Forelimb muscle (tissue), 1 donor: ENCODE results near the gene EGR1. TPM values are rescaled to one million over a fixed set of nuclear protein-coding genes. Genes with fewer than 3 reads are reported as not detected.
A peak's percentile ranks its signal among the peaks of the same experiment; 100 is the strongest.

Source experiments
- DNase-seq: peaks from one replicate; pipeline ENCODE4 v3.0.0-alpha.2; 2013; ENCODE audit warnings: low read depth
- polyA plus RNA-seq: library from polyadenylated mRNA; unstranded; fragments of 120-200 nt; gene quantifications from one replicate; pipeline ENCODE4 v1.2.1, GENCODE V29; 2013; ENCODE audit not compliant: insufficient read length

Gene EGR1
- 152 TPM for polyA plus RNA-seq

DNA sequence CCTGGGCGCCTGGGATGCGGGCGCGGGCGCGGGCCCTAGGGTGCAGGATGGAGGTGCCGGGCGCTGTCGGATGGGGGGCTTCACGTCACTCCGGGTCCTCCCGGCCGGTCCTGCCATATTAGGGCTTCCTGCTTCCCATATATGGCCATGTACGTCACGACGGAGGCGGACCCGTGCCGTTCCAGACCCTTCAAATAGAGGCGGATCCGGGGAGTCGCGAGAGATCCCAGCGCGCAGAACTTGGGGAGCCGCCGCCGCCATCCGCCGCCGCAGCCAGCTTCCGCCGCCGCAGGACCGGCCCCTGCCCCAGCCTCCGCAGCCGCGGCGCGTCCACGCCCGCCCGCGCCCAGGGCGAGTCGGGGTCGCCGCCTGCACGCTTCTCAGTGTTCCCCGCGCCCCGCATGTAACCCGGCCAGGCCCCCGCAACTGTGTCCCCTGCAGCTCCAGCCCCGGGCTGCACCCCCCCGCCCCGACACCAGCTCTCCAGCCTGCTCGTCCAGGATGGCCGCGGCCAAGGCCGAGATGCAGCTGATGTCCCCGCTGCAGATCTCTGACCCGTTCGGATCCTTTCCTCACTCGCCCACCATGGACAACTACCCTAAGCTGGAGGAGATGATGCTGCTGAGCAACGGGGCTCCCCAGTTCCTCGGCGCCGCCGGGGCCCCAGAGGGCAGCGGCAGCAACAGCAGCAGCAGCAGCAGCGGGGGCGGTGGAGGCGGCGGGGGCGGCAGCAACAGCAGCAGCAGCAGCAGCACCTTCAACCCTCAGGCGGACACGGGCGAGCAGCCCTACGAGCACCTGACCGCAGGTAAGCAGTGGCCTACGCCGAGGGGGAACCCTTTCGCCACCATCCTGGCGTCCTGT is at the start of gene EGR1:
Gene EGR1, plus strand, starts transcription at position 219 of the 864 bp plus-strand sequence. Its CDS starts 283 bp downstream, at position 502.
- DNase-seq: peak; percentile 79

DNA sequence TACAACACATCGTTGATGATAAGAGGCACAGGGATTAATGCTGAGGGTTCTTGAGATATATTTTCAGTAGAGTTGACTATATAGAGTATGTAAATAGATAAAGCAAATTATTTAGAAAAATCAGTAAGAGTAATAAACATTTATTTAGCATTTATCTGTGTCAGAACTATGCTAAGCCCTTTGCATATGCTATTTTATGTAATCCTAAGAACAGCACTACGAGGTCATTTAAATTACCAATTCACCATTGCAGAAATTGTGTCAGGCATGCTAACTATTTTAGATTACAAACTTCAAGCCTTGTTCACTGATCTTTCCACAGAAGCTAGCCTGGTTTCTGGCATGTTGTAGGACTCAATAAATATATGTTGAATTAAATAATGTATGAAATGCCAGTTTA is 46.8 kb upstream of the EGR1 start:
- DNase-seq: no peak

DNA sequence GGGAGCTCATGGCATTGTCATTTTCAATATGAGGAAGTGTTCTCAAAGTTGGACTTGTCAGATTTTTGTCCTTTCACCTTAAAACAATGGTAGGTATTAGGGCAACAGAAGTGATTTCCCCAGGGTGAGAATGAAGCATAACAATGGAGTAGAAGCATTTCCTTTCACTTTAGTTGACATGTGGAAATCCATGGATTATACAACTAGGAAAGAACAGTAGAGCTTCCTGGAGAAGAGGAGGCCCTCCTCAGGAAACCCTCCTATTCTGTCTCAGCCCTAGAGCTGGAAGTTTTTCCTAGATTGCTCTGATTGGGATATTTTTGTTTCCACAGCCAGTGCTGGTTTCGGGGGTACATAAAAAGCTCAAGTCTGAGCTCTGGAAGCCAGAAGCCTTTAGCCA is 40.2 kb upstream of the EGR1 start:
- DNase-seq: no peak

DNA sequence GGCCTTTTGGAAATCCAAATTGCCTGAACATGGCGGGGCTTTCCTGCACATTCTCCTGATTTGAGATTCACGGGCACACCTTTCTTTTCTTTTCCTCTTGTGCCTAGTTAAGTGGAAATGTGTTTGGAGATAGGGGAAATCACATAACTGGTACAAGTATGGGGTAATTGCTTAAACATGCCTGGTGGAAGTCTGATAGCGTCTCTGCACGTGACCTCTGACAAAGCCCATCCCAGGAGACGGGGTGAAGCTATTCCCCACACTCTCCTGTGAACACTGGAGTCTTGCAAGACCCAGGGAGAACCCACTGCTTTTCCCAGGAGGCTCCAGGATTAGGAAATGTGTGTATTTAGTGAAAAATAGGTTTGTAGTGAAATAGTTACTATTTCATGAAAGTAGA is 29.3 kb upstream of the EGR1 start:
- DNase-seq: no peak

DNA sequence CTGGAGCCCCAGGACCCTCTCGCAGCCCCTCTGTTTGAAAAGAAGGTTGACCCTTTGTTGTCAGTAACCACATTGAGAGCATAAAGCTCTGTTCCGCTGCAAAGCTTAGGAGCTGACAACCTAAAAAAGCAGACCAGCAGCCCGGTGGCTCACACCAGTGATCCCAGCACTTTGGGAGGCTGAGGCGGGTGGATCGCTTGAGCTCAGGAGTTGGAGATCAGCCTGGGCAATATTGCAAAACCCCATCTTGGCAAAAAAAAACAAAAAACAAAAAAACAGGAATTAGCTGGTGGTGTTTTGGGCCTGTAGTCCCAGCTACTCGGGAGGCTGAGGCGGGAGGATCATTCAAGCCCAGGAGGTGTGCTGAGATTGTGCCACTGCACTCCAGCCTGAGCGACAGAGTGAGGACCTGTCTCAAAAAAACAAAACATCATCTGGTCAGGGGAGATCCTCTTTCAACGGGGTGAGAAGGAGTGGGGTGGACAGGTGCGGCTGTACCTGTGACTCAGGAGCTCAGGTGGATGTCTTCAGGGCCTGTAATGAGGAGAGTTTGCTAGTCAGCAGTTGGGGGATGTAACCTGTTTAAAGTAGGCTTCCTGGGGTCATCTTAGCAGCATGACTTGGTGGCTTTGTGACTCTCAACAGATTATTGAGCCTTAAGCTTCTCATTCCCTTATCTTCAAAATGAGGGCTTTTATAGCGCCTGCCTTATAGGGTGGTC is 27.1 kb upstream of the EGR1 start:
- no peak for DNase-seq

DNA sequence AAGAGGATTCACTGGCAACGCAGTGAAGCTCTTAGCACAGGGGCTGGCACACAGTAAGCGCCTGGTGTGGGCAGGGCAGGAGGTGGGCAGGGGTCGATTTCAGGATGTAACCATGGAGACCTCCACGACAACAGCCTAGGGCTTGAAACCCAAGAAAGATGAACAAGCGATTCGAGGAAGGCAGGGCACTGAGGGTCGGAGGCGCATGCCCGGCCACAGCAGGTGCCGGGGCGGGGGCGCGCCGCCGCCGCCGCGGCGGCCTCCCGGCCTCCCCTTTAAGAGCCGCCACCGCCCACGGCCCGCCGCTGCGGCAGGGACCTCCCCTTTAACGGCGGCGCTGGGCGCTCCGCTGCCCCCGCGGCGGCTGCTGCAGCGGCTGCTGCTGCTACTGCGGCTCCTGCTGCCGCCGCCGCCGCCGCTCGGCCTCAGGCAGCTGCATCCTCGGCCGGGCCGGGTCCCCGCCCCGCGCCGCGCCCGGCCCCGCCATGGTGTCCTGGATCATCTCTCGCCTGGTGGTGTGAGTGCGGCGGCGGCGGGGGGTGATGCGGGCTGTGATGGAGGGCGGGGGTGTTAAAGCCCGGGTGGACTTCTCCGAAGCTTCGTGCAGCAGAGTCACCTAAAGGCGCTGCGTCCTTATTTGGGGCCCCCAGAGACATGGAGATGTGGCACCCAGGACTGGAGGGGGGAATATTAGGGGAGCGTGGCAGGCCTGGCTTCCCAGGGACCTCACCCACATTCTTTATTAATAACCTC is 26.4 kb upstream of the EGR1 start, which contains the start of gene REEP2:
Gene REEP2, plus strand, starts transcription at position 334 of the 753 bp plus-strand sequence. Its CDS starts 152 bp downstream, at position 486.
- no peak for DNase-seq

DNA sequence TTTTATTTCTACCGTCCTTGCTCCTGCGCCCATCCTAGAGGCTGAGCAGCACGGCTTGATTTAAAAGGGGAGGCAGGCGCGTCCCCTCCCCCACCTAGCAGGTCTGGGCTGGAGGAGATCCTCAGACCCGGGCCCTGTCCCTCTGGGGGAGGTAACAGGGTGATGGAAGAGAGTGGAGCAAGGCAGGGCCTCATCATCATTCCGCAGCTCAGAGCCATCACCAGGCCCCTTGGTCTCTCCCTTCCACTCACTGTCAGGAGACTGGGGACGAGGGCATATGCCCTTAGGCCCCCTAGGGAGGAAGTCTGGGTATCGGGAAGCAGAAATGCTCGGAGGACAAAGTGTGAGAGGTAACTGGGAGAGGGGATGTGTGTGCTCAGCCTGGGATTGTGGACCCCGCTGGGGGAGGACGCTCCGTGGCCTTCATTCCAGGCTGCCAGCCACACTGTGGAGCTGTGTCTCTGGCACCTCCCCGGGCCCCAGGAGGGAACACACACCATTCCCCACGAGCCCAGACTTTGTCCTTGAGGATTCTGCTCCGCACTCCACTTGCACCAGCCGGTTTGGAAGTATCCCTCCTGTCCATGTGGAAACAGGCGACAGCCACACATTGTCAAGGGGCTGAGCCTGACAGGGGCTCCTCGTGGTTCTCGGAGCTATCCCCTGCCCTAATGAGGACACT is 25.7 kb upstream of the EGR1 start:
- no peak for DNase-seq

DNA sequence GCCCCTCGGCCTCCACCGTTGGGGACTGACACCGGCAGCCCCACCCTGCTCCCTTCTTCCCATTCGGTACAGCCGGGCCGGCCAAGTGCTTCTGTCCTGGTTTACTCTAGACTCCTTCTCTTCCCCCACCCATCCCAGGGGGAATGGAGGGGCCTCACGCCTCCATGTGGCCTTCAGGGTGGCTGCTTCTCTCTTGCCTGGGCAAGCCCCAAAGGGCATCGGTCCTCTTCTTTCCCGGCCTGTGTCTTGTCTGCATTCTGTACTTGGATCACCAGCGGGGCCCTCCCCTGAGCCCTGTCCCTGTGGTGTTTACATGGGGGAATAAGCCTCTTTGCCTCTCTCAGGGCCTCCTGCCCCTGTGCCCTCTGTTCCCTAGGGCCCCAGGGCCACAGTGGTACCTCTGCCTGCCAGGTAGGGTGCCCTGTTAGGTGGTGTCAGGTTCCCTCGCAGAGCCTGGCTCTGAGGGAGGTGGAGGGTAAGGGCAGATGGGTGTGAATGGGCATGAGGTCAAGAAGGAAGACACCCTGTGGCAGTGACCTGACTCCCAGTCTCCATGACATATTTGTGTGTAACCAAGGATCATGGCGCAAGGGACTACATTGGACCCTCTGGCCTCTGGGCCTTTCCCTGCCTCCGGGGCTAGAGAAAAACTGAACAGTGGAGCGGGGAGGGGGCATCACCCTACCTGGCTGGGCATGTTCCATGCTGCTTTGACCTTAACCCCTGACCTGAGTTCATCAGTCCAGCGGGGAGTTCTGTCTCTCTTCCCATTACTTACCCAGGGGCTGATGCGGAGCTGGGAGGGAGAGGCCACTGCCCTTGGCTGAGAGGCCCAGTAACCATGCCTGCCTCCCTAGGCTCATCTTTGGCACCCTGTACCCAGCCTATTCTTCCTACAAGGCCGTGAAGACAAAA is 24.9 kb upstream of the EGR1 start:
- DNase-seq: no peak

DNA sequence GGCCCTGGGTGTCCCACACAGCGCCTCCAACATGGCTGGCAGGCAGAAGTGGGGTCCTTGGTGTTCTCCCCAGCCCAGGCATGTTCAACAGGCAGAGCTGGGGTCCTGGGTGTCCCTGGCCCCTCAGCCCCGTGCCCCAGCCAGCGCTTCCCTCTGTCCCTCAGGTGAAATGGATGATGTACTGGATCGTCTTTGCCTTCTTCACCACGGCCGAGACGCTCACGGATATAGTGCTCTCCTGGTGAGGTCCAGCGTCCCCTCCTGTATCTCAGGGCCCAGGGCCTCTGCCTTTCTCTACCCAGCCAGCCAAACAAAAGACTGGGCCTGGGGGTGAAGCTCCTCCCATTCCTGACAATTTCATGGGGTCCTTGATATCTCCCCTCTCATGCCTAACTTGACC is 24.1 kb upstream of the EGR1 start:
- no peak for DNase-seq

DNA sequence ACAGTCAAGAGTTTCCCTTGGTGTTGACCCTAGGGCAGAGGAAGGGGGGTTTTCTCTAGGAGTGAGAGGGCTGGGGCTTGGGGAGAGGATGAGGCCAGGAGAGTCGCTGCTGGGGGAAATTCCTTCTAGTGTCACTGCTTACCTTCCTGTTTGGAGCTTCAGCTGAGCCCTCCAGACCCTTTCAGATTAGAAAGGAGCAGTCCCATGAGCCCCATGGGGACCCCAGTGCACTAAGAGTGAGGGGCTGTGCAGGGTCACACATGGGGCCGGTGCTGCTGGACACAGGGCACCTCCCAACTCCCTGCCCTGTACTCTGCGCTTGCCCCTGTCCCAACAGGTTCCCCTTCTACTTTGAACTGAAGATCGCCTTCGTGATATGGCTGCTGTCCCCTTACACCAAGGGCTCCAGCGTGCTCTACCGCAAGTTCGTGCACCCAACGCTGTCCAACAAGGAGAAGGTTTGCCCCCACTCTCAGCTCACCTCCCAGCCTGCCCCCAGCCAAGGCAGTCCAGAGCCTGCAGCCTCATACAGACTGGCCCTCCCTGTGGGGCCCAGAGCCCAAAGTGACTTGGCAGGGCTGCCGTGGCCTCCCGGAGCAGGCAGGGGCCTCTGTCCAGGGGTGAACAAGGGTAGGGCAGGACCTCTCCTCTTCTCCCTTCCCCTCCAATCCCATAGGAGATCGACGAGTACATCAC is 21.1 kb upstream of the EGR1 start:
- DNase-seq: no peak

DNA sequence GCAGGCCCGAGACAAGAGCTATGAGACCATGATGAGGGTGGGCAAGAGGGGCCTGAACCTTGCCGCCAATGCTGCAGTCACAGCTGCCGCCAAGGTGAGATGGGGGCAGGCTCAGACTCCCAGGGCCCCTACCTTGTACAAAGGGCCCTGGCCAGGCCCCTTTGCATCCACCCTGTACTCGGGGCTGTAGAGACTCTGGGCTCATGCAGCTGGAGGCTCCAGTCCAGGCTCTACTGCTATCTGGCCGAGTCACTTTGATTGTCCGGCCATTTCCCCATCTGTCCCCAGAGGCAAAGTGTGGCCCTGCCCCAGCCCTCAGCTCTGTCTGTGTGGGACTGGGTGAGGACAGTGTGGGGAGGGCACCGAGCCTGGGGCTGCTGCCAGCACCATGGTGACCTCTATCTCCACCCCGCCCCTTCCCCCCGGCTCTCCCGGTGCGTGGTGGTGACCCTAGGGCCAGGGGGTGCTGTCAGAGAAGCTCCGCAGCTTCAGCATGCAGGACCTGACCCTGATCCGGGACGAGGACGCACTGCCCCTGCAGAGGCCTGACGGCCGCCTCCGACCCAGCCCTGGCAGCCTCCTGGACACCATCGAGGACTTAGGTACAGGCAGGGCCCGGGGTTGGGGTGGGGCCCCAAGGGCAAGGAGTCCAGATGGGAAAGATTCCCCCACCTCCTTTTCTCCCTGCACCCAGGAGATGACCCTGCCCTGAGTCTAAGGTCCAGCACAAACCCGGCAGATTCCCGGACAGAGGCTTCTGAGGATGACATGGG is 20.3 kb upstream of the EGR1 start:
- DNase-seq: no peak

DNA sequence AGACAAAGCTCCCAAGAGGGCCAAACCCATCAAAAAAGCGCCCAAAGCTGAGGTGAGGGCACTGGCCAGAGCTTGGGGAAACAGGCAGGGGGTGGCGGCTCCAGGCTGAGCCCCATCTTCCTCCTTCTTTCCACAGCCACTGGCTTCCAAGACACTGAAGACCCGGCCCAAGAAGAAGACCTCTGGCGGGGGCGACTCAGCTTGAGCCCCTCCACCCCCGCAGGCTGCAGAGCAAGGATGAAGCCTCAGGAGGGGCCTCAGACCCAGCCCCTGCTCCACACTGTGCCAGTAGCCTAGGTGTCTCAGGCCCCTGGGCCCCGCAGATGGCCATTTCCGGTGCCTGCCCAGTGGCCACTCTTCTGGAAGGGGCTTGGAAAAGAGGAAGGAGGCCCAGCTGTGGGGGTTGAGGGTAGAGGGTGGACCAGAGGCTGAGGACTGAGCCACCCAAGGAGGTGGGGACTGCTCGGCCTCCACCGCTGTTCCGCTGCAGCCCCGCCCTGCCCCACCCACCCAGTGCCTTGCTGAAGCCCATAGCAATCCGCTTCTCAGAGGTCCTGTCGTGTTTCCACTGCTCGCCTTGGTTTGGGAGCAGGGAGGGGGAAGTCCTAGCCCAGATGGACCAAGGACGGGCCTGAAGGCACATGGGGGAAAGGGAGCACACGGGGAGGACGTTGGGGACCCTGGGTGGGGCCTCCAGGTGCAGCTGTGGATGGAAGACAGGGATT is 19.6 kb upstream of the EGR1 start:
- DNase-seq: no peak

DNA sequence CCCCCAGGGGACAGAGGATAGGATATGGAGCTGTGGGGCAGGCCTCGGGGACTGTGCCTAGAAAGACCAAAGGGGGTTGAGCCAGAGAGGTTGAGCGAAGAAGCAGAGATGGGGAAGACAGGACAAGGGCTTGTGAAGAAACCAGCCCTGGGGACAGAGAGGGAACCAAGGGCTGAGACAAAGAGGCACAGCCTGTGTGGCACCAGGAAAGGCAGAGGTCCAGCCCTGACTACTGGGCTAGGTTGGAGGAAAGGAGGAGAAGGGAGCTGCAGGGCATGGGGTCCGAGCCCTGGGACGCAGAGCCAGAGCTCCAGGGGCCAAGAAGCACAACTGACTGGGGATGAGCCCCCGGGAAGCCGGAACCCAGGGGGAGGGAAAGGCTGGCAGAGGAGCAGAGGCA is 17.2 kb upstream of the EGR1 start:
- DNase-seq: no peak

DNA sequence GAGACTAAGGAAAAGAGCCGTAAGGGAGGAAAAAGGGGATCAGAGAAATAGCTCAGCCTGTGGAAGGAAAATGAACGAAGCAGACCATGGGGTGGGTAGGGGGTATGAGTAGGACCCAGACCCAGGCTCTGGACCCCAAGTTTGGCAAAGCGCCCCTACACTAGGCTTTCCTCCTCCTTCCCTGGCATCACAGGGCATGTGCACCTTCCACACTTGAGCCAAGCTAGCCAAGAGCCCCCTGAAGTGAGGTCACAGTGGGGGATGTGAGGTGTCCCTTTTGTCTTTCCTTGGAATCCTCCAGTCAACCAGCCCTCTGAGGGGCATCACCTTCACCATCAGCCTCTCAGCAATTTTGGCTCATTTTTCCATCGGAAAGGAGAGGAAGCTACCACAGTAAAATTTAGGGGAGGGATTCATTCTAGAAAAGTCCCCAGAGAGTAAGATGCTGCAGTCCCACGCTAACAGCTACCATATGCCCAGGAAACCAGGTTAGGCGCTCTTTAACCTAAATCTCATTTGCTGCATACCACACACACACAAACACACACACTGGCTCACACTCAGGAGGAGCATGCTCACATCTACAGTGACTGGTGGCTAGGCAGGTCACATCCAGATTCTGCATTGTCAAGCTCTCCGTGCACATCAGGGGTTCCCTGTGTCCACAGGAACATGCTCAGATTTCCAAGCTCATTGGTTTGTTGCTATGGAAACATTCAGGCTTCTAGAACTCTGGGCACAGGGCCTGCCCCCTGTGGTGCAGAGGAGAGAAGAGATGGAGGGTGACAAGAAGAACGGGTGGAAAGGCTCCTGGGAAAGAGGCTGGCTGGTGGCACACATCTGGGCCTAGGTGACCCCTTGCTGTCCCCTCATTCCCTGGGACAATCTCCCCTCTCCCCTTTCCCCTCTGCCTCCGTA is 16.5 kb upstream of the EGR1 start:
- no peak for DNase-seq

DNA sequence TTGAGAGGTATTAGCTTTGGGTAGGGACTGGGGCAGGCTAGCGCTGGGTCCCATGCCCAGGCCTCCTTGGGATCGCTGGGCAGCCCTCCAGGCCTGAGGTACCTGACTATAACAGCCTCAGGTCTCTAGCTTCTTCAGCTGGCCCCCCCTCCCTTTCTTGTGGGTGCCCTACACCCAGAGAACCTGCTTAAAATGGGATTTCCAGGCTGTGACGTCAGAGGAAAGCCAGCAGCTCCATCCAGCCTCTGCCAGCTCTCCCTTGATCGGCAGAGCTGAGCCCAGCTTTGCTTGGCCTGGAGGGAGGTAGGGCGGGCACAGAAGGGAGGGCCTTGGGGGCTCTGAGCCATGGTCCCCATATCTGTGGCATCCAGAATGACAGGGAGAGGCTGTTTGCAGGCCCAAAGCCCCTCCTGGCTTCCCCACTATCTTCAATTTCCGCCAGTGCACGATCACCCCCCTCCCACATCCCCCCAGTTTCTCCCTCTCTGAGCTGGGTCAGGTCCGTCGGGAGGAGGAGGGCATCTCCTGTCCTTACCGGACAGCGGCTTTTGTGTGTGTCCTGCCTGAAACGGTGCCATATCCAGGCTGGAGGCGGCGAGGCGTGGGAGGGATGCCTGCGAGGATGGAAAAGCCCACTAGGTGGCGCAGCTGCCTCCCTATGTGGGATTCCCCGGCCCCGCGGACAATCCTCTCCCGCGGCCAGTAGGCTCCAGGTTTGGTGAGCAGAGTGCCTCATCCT is 15.6 kb upstream of the EGR1 start:
- DNase-seq: peak; percentile 58

DNA sequence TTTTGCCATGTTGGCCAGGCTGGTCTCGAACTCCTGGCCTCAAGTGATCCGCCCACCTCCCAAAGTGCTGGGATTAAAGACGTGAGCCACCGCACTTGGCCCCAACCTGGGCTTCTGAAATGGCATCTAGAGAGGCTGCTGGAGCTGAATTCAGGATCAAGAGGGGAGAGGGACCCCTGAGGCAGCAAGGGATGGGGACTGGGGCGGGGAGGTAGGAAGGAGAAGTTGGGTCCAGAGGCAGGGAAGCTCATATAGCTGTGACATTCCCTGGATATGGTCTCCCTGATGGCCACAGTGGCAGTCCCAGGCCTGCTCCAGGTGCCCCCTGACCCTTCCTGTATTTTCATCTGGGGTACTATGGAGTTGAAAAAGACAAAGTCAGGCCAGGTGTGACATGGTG is 14.3 kb upstream of the EGR1 start:
- DNase-seq: no peak

DNA sequence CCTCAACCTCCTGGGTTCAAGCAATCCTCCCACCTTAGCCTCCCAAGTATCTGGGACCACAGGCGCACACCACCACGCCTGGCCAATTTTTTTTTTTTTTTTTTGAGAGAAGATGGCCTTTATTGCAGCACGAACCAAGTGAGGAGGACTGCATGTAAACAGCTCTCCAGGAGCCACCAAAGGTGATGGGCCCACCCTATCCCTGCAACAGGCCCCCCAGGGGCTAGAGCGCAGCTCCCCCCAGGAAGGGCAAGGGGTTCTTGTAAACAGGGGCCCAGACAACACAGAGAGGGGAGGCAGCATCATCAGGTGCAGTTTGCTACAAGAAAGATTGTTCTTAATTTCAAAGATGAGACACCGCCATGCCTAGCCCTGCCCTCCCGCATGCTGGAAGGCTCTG is 12.6 kb upstream of the EGR1 start:
- DNase-seq: no peak
